GM21619 (cell line): Measurements from ENCODE around the gene DSC2.

Experiments
- ATAC-seq: cut with Tn5 transposase; IDR thresholded peaks from one replicate; pipeline ENCODE4 v1.9.1; 2021; ENCODE audit not compliant: unreplicated experiment

DSC2 gene

DNA sequence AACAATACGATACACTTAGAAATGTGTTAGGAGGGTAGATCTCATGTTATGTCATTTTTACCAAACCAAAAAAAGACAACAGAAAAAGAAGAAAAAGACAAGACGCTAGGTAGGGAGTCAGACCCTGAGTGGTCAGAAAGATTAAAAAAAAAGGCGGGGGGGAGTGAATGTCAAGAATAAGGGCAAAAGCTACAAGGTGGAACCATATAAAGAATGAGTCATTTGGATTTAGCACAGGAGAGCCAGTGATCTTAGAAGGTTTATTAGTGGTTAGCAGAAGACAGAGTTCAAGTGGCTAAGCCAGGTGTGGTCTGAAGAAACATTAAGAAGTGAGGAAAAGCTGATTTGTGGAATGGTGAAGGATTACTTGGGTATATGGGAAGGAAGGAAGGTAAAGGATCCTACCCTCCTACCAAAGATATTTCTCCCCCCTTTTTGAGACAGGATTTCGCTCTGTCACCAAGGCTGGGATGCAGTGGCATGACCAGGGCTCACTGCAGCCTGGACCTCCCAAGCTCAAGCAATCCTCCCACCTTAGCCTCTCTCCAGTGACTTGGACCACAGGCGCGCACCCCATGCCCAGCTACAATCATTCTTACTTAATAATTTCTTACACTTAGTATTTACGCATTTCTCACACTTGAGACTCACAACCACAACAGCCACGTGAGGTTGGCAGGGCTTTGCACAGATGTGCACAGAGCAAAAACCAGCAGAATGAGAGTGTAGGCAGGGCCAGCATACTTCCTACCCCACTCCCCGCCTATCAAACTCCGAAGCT is 2.6 kb downstream of the DSC2 start:
- no peak for ATAC-seq

DNA sequence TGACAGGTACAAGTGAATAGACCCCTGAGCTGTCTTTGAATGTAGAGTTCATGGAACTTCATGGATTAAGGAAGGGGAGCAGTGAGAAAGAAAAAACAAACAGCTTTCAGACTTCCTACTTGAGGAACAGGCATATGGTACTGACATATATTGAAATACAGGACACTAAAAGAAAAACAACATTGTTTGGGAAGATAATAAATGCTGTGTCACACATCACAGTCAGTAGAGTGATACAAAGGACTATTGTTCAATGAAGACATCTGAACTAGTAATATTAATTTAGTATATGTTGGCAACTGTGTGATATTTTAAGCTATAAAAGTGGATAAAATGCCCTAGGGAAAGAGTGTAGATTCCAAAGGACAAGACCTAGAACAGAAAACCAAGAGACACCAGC is 3.3 kb downstream of the DSC2 start:
- no peak for ATAC-seq

DNA sequence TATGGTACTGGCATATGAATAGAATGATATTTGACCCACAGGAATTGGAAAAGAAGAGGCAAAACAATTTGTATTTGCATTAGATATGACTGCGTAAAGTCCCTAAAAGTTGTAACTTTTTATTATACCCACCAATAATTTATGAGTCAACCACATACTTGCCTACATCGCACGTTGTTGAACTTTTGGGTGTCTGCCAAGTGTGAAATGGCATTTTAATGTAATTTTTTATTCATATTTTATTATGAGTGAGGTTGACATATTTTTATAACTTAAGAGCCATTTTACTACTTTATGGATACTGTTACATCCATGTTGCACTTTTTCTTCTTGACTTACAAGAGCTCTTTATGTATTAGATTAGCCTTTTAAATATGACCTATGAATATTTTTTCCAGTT is 4.6 kb downstream of the DSC2 start:
- no peak for ATAC-seq

DNA sequence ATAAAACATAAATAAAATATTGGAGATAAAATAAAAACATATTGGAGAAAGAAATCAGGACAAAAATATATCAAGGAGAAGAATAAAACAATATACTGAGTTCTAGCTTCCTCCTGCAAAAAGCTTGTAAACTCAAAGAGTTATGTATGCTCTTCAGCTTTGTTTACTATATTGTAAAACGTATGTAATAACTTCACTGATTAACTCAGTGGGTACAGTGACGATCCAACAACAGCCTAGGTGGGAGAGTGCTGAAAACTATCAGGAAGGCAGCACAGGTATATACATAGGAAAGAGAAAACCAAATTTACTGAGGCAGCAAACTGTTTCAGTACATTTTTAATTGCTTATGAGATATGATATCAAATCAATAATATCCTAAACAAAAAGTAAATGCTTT is 8.3 kb downstream of the DSC2 start:
- no peak for ATAC-seq

DNA sequence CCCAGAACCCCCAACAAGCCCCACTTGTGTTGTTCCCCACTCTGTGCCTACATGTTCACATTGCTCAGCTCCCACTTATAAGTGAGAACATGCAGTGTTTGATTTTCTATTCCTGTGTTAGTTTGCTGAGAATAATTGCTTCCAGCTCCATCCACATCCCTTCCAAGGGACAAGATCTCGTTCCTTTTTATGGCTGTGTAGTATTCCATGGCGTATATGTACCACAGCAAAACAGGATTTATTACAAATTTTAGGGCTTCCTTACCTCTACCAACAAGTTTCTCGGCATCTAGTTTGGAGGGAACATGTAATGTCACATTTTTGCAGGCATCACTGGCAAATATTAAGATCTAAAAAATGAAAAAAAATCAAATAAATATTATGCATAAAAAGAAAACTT is 8.9 kb downstream of the DSC2 start:
- no peak for ATAC-seq

DNA sequence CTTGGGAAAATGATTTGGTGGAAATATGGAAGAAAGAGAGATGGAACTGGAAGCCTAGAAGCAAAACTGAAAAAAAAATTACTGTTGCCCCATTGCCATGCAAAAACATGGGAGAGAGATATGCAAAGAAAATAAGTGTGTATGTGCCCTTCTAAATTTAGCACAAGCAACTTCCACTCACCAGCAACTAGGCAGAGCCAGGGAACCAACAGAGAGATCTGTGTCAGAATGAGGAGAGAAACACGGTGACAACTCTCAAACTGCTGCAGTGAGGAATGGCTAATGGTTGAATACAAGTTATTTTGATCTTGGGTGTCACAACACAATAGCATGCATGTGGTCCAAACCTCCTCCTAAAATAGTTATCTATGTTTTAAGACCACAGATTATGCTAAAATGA is 10.9 kb downstream of the DSC2 start:
- no peak for ATAC-seq

DNA sequence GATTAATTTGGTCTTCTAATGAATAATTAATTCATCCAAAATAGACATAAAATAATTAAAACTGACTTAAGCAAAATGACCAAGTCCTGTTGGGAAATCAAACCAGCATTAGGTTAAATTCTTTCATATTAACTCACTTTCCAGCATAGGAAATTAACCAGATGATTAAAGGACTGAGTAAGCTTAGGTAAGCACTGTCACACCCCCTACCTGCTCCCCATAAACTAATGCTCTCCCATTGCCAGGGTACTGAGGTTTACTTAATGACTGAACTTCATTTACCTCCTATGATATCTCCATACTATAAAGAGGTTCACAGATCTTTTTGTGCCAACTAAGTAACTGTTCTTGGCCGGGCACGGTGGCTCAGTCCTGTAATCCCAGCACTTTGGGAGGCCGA is 13.7 kb downstream of the DSC2 start:
- ATAC-seq = no peak

DNA sequence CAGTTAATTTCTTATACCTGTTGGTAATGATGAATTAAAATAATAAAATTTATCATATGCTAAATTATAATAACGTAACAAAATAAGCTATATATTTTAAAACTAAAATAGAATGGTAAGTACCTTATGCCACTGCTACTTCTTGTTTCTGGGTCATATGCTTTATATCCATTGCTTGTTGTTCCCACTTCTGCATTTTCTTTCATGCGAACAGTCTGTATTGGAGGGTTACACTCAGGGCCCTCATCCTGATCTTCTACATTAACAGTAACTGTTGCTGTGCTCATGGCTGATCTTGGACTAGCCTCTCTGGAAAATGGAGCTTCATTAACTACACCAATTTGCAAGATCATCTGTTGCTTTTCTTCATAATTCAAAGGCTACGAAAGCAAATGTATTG is 22.2 kb downstream of the DSC2 start:
- ATAC-seq = no peak

DNA sequence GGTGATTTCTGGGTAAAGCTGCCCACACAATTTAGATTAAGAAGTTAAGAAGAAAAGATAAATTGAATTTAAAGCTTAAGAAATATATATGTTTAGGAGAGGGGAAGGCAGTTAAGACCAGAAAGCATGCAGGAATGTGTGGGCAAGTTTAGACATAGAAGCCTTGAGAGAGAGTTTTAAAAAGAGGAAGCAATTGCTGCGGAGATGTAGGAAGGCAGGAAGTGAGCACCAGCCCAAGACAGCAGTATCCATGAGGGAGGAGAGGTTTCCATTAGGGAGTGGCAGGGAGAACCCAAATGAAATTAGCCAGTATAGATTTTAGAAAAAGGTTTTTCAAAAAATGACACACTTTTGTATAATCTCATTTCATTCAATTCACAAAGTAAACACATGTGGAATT is 24.3 kb downstream of the DSC2 start:
- no peak for ATAC-seq

DNA sequence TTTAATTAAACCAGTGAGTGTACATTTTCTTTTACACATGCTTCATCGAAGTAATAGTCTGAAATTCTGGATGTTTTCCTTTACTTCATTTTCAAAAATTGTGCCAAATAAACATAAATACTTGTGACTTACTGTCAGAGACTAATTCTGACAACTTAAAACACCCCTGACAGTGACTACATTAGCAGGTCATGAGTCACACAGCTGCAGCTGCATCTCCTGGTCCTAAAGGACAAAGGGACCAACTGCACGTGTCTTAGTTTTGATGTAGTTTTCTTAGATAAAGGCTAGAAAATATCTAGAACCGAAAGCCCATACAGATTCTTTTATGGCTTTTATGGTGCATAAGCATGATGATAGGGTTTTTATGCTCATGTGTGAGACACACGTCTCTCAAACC is 30.0 kb downstream of the DSC2 start:
- no peak for ATAC-seq

DNA sequence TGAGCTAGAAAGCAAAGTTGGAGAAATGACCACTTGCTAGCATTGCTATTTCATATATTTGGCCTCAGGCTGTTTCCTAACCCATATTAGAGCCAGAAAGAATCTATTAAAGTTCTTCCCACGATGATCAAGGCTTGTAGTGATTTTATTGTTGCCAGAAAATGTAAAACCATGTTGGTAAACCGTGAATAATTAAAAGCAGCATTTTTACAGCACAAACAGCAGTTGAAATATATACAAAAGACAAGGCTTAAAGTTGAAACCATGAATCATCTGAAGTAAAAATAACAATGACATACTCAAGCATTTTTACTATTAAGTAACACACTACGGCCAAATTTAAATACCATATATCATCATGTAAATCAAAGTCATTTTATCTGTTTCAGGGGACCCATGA is 32.0 kb downstream of the DSC2 start:
- no peak for ATAC-seq

DNA sequence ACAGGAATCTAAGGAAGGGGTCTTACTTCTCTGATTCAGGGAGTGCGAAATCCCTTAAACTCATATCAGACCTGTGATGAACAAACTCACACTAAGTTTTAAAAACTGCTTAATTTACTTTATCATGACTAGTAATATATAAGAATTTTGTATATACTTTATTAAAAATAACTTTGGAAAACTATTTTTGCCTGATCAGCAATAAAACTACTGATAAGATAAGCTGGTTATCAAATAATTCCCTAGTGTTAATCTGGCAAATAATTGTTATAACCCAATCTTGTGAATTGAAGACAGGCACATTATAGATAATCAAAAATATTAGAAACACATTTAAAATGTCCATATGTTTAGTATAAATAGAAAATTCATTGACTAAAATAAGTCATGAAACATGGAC is 36.0 kb downstream of the DSC2 start:
- no peak for ATAC-seq

DNA sequence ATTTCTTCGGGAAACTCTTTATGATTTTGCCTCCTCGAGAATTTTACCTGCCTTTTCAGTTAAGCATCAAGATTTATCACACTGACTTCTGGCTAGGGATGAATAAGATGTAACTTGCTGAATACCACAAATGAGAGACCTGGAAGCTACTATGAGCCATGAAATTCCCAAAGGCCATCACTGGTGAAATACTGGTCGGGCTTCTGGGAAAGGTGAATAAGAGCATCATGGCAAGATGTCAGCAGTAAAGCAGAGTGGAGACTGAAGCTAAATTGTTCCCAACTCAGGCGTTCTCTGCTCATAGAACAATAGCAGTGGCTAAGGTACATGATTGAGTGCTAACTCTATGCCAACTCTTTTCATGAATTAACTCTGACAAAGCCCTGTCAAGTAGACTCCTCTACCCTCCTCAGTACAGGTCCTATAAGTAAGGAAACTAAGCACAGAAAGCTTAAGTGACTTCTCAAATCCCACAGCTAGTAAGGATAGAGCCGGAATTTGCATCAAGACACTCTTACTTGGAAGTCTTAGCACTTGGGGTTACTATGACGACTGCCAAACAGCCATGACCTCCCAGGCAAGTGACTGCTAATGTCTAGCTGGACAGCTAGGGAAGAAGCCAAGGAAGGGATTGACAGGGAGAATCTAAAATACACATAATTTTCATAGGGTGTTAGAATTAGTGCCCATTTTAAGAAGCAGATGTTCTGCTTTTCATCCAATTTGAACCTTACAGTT is 37.0 kb downstream of the DSC2 start:
- no peak for ATAC-seq

DNA sequence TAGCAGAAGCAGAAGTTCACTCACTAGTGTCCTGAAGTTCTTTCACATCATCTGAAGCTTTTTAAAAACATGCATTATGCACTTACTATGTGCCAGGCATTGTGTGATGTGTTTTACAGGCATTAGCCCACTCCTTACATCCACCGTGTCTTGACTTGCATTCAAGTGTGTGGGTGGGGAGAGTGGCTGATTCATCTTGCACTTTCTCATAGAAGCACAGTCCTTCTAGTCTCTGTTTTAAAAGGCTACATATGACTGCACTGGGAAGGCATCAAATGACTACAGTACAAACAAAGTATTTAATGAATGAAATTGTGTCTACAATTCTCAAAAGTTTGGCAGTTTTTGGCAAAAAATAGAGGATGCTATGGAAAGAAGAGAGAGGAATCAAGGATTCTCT is 38.1 kb downstream of the DSC2 start:
- ATAC-seq = no peak

DNA sequence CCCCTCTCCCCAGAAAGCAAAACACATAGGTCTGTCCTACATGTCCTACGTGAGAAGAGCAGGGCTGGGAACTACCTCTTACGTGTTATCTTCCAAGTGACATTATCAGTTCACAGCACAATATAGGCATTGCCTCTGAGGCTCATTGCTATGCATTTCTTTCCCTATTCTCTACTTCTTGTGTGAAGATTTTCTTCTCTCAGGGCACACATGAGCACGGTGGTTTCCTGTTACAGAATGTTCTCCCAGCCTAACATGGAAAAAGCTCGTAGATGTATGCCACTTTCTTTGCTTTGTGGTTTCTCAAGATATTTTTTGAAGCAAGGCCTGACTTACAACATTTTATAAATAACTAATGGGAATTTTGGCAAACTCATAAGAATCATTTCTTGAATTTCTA is 40.3 kb downstream of the DSC2 start:
- no peak for ATAC-seq

DNA sequence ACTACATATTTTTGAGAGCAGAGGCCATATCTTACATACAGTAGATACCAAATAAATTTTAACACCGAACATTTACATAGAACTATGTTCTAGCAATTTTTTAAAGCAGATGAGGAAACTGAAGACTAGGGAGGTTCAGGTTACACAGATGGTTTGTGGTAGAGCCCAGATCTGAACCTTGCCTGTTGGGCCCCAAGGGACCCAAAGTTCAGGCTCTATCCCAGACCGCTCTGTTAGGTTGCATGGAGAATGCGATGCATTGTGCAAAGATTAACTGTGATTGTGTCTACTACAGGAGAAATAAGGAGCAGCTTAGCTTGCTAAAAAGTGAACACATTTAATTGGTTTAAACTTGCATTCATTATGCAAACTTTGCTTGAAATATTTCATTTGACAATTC is 43.3 kb downstream of the DSC2 start:
- ATAC-seq = no peak

DNA sequence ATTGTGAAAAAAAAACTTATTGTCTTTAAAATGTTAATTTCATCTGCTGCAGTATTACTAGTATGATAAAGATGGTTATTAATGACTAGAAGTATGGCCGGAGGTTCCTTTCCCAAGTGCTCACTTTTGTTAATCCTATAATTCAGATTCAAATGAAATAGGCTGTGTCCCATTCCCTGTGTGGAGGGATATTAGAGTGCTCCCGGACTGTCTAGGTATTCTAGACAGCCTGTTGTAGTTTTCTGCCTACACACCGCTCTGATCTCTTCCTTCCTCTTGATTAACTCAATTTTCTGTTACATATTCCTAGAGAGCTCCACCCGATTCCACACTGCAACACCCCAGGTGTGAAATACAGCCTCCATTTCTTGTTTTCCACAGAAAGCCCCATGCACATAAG is 44.3 kb downstream of the DSC2 start:
- no peak for ATAC-seq

DNA sequence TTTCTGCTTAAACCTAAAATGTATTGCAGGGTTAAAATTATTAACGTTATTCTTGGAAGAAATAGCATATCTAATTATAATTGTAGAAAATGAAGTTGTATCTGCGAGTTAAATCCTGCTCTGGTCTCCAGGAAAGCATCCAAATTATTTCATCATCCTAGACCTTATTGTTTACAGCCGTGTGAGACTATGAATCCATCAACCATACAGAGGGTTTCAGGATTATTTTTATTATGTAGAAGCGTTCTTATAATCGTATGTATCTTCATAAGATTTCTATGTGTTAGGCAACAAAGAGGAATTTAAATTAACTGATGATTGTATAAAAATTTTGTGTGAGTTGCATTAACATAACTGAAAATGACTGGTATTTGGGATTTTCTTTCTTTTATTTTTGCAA is 45.2 kb downstream of the DSC2 start:
- ATAC-seq = no peak

DNA sequence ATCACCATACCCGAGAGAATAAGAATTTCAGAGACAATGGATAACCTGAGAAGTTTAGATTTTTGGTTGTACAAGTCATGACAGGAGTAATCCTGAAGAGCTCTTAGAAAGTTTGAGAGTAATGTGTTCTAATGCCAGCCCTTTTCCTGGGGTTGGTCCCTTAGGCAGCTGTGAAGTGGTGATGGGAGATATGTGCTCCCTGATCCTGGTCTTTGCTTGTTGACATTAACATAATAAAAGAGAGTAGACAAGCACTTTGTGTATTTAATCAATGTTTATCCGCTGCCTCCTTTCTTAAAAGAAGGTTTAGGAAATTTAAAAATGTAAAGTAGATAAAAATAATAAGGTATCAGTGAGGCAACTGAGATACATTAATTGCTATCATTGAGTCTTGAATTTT is 45.9 kb downstream of the DSC2 start:
- ATAC-seq = no peak

DNA sequence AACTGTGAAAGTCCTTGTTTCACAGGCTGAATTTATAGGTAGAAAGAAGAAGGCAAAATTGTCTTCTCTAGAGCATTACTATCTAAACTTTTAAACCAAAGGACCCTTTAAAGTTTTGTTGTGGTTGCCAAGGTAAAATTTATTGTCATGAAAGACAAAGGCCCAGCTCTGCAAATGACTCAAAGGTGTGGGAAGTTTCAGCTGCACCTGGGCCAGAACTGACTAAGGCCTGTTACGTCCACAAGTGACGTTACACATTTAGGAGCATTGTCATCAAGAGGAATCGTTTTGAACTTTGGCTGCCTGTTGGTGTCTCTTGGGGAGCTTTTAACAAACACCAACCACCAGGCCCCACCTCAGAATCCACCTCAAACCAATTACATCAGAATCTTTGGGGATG is 51.6 kb downstream of the DSC2 start:
- ATAC-seq = no peak

DNA sequence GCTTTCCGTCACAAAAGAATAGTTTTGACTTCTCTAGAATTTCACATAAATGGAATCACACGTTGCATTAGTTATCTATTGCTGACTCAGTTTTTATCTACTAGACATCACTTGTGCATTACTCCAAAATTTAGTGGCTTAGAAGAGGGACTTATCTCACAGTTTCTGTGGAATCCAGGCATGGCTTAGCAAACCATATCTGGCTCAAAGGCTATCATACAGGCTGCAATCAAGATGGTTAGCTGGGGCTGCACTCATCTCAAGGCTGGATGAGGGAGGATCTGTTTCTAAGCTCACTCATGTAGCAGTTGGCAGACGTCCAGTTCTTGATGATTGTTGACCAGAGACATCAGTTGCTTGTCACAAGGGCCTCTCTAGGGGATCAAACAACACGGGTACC is 53.0 kb downstream of the DSC2 start:
- no peak for ATAC-seq

DNA sequence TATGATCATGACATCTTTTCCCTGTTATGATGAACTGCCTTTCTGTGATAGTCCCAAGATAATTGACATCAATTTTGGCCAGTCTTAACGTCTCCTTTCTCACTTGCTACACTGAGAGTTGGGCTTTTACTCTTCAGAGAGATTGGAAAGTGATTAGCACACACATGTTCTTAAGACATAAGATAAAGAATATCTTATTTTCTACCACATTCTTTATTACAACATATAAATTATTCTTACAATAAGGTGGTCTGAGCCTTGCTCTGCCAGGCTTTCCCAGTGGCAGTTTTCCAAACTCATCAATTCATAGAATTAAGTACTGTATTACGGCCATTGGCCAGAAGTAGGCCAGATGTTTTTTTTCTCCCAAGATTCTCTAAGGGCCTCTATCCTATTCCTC is 54.0 kb downstream of the DSC2 start:
- no peak for ATAC-seq

DNA sequence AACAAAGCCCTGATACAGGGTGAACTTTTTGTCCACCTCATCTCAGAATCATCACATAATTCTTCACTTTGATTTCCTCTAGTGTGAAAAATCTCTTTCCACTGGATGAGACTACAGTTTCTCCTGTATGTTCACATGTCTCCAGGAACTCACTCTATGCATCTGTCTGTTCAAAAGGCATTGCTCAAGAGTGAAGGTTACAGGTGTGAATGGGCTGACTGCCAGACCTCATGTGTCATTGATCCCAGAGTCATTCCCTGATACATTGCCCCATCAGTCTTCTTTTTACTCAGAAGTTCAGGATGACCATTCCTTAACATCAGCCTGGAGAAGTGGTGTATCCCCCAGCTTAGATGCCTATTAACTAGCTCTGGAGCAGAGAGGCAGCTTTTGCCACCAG is 55.3 kb downstream of the DSC2 start:
- no peak for ATAC-seq
